ENCODE data around the gene SH3BP4.

- TF ChIP-seq POLR2A (IDR thresholded peaks at IDR 0.05) (no peak), CTCF (IDR thresholded peaks at IDR 0.05) (no peak)
Measured at GRCh38 chr2:235050980-235051351, 99.1 kb downstream of the SH3BP4 start.
